Stimulated activated CD4-positive, alpha-beta T cell treated with anti-CD3 and anti-CD28 coated beads, Interleukin-2, amount 100 ng/mL, for 24 hours (primary cell): ENCODE results near the gene STON2.
"Not testable (repeated sequence)": the region's sequence is repeated elsewhere in the genome, so short reads cannot be mapped to it uniquely, and the experiment has no call there.

ENCODE experiments used
- DNase-seq, 2 donors: peaks; one replicate each; pipeline ENCODE4 v3.0.0-alpha.2; 2020

Gene STON2

GRCh38 chr14:81264671-81265070, 135.5 kb downstream of the STON2 start:
- DNase-seq, result no peak

DNA sequence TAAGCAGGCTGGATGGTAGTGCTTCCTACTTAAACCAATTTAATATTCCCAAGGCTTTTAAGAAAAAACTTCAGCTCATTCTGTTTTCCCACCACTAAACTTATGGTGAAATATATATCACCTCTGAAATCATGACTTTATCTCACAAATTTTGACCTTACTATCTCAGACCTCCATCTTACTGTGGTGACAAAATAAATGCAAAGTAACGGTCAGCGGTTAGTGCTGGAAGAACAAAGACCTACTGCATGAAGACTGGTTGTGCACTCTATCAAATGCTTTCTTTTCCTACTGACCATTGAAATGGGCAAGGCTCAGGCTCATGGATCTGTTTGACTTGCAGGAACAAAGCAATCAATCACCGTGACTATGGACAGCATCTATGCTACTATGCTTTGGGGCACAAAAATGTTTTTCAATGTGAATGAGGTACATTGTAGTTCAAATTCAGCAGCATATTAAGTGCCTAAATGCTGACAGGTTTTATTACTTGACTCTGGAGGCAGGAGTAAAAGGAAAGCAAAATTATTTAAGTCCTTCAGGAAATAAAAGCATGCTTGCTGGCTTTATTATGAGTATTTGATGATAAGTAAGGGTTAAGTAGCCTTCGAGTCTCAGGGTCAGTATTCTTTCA, 136.2 kb downstream of the STON2 start:
- DNase-seq, result no peak

GRCh38 chr14:81261176-81261575, 138.9 kb downstream of the STON2 start:
- no peak for DNase-seq

GRCh38 chr14:81260732-81261131, 139.4 kb downstream of the STON2 start:
- DNase-seq, result no peak

- DNase-seq, result no peak
Observed at GRCh38 chr14:81256289-81256960, 143.7 kb downstream of the STON2 start.

GRCh38 chr14:81252278-81252677, 147.8 kb downstream of the STON2 start:
- DNase-seq, result no peak

GRCh38 chr14:81247271-81247766, 152.8 kb downstream of the STON2 start:
- no peak for DNase-seq

DNA sequence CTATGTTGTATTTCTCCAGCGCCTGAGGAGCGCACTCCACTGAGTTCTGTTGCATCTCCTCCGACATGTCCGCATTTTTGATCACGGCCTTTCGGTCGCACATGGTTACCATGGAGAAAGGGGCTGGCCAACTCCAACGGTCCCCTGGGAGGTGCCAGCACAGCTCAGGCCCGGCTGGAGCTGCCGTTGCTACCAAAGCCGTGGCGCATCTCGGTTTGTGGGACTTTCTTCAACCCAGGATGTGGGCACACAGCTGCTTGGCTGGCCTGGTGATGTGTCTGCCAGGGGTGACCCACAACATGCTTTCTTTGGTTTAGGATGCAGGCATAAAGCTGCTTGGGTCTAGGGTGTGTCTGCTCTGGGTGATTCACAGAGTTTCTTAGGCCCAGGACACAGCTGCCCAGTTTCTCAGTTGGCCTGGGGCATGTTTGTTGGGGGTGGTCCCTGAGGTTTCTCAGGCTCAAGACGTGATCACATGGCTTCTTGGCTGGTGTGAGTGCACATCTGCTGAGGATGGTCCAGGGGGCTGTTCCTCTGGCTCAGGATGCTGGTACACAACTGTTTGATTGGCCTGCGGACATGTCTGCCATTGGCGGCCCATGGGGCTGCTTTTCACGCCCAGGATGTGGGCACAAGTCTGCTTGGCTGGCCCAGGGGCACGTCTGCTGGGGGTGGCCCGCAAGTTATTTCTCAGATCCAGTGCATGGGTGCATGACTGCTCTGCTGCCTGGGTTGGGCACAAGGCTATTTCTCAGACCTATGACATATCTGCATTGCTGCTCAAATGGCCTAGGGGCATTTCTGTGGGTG, 153.5 kb downstream of the STON2 start:
- DNase-seq, result no peak

GRCh38 chr14:81245771-81246170, 154.4 kb downstream of the STON2 start:
- no peak for DNase-seq

DNA sequence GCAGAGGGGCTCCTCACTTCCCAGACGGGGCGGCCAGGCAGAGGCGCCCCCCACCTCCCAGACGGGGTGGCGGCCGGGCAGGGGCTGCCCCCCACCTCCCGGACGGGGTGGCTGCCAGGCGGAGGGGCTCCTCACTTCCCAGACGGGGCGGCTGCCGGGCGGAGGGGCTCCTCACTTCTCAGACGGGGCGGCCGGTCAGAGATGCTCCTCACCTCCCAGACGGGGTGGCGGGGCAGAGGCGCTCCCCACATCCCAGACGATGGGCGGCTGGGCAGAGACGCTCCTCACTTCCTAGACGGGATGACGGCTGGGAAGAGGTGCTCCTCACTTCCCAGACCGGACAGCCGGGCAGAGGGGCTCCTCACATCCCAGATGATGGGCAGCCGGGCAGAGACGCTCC, 155.7 kb downstream of the STON2 start:
- not testable (repeated sequence) for DNase-seq

GRCh38 chr14:81243499-81243898, 156.6 kb downstream of the STON2 start:
- DNase-seq, result no peak

GRCh38 chr14:81236849-81237248, 163.3 kb downstream of the STON2 start:
- DNase-seq, result not testable (repeated sequence)

DNA sequence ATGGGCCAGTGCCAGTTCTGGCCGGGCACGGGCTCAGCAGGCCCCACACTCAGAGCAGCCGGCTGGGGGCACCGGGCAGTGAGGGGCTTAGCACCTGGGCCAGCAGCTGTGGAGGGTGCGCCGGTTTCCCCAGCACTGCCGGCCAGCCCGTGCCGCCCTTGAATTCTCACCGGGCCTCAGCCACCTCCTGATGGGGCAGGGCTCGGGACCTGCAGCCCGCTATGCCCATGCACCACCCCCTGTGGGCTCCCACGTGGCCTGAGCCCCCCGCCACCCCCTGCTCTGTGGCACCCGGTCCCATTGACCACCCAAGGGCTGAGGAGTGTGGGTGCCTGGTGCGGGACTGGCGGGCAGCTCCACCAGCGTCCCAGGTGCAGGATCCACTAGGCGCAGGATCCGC, 164.0 kb downstream of the STON2 start:
- no peak for DNase-seq

DNA sequence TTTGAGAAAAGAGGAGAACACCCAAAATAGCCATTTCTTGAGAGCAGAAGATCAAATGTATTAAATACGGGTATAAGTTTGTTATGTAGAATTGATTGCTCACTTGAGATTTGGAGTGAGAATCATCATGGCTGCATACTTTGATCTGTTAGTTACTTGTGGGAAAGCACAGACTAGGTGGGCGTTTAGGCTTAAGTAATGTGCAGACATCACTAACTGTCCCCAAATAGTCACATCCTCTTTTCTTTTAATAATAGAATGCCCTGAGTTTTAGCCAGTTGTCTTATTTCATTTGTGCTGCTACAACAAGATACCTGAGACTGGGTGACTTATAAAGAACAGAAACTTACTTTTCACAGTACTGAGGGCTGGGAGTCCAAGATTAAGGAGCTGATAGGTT, 165.0 kb downstream of the STON2 start:
- DNase-seq, result no peak

GRCh38 chr14:81234278-81234677, 165.8 kb downstream of the STON2 start:
- DNase-seq, result no peak

- DNase-seq, result no peak
Observed at GRCh38 chr14:81233615-81234014, 166.5 kb downstream of the STON2 start.

DNA sequence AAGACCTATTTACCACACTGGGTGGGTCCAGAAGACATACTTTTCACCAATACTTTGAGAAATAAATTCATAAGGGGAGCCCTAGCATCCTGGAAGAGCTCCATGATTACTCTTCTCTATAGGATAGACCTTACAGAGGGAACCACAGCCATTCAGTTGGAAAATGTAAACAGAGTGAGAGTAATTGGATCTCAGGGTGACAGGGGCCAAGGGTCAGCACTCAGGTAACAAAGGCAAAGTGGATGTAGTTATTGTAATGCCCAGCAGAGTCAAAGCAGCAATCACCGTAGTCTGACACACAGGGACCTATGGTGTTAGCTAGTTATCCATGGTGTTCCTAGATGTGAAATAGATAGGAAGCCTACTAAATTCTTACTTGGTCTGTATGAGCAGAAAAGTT, 168.6 kb downstream of the STON2 start:
- DNase-seq, result no peak

GRCh38 chr14:81224222-81224621, 175.9 kb downstream of the STON2 start:
- DNase-seq, result no peak

DNA sequence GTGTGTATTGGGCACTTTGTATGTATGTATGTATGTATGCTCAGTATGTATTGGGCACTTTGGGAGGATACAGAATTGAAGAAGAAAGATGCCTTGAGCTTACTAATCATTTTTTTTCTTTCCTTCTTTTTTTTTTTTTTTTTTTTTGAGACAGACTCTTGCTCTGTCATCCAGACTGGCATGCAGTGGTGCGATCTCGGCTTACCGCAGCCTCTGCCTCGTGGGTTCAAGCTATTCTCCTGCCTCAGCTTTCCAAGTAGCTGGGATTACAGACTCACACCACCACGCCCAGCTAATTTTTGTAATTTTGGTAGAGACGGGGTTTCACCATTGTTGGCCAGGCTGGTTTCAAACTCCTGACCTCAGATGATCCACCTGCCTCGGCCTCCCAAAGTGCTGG, 176.3 kb downstream of the STON2 start:
- not testable (repeated sequence) for DNase-seq

- no peak for DNase-seq
Observed at GRCh38 chr14:81222691-81223090, 177.4 kb downstream of the STON2 start.

DNA sequence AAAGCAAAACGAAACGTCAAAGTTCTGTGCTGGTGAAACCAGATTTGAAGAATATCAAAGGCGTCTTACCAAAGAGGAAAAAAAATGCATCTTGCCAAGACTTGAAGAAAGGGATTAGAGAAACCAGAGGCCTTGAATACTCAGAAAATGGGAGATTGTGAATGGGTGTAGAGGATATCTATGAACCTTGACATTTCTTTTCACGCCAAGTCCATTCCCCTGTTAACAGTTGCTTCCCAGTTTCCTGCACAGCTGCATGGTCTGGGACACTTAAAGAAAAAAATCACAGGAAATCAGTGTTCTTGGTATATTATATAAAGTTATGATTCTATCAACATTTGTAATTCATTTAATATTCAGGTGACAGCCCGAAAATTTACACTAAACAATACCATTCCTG, 178.0 kb downstream of the STON2 start:
- no peak for DNase-seq

GRCh38 chr14:81221579-81222102, 178.5 kb downstream of the STON2 start:
- DNase-seq, result peak in 1 of 2 donors; percentile 24

DNA sequence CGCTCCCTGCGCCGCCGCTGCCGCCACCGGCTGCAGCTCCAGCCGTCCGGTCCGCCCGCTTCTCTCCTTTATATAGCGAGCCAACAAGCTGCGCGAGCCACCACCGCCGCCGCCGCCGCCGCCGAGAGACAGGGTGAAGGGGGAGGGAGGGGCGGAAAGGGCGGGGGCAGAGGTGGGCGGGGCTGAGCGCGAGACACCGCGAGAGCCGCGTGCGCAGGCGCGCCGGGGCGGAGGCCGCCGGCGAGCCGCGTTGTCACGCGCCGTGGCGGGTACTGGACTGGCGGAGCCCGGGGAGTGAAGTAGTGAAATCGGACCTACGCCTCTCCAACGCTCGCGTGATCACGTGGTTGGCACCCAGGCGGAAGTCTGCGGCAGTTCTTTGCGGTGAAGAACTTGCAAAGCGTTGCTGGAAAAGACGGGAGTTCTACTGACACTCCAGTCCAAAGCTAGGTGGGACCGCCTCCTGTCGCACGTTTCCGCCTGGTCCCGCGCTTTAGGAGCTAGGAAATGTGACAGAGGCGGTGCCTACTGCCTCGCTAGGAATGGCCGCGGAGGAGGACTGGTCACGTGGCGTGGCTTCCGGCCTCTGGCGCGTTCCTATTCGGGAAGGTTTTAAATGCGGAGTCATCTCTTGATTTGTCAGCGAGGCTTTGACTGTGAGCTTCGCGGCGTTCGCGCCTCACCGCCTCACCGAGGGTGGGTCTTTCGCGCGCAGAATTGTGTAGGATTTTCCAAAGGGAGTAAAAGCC, 179.1 kb downstream of the STON2 start, which contains the start of gene GTF2A1:
GTF2A1 (minus strand) TSS at position 130 of the 749 bp plus-strand sequence. CDS start 441 bp downstream, outside the sequence.
- peak; percentile 90 for DNase-seq
